ENCODE data around the gene DNAJC30.
"Not testable (repeated sequence)": the region's sequence is repeated elsewhere in the genome, so short reads cannot be mapped to it uniquely, and the experiment has no call there.

DNAJC30 gene

GRCh38 chr7:73683056-73683787, at the start of gene DNAJC30, which contains the start of gene BUD23:
Gene DNAJC30, minus strand, starts transcription at chr7:73683453. Its CDS starts 30 bp downstream, at chr7:73683423.
Gene BUD23, plus strand, starts transcription at chr7:73683597. Its CDS starts 29 bp downstream, at chr7:73683626.
- peak; percentile 86 for DNase-seq

GRCh38 chr7:73732397-73732796, 49.1 kb upstream of the DNAJC30 start:
- DNase-seq, result no peak

GRCh38 chr7:73730485-73730884, 47.2 kb upstream of the DNAJC30 start:
- no peak for DNase-seq

GRCh38 chr7:73728551-73728950, 45.3 kb upstream of the DNAJC30 start:
- no peak for DNase-seq

- no peak for DNase-seq
Observed at GRCh38 chr7:73727952-73728351, 44.7 kb upstream of the DNAJC30 start.

- DNase-seq, result no peak
Observed at GRCh38 chr7:73726083-73726466, 42.8 kb upstream of the DNAJC30 start.

- no peak for DNase-seq
Observed at GRCh38 chr7:73723813-73724212, 40.6 kb upstream of the DNAJC30 start.

- no peak for DNase-seq
Observed at GRCh38 chr7:73722785-73723184, 39.5 kb upstream of the DNAJC30 start.

GRCh38 chr7:73722182-73722581, 38.9 kb upstream of the DNAJC30 start:
- not testable (repeated sequence) for DNase-seq

GRCh38 chr7:73721377-73721817, 38.1 kb upstream of the DNAJC30 start:
- no peak for DNase-seq

GRCh38 chr7:73720443-73720842, 37.2 kb upstream of the DNAJC30 start:
- DNase-seq, result not testable (repeated sequence)

GRCh38 chr7:73719806-73720169, 36.5 kb upstream of the DNAJC30 start:
- no peak for DNase-seq

GRCh38 chr7:73718905-73719805, 35.9 kb upstream of the DNAJC30 start, which contains the start of gene STX1A:
Gene STX1A, minus strand, starts transcription at chr7:73719669. Its CDS starts 38 bp downstream, at chr7:73719631.
- peak; percentile 46 for DNase-seq

GRCh38 chr7:73718438-73718881, 35.2 kb upstream of the DNAJC30 start:
- DNase-seq, result no peak

- peak; percentile 85 for DNase-seq
Observed at GRCh38 chr7:73717991-73718405, 34.7 kb upstream of the DNAJC30 start.

GRCh38 chr7:73717025-73717807, 34.0 kb upstream of the DNAJC30 start:
- no peak for DNase-seq

- DNase-seq, result no peak
Observed at GRCh38 chr7:73716318-73716890, 33.2 kb upstream of the DNAJC30 start.

GRCh38 chr7:73715648-73716317, 32.5 kb upstream of the DNAJC30 start:
- DNase-seq, result peak; percentile 83

GRCh38 chr7:73713319-73713718, 30.1 kb upstream of the DNAJC30 start:
- not testable (repeated sequence) for DNase-seq

GRCh38 chr7:73712773-73713172, 29.5 kb upstream of the DNAJC30 start:
- no peak for DNase-seq

GRCh38 chr7:73708961-73709549, 25.8 kb upstream of the DNAJC30 start:
- DNase-seq, result no peak
